Lower leg skin (tissue), 4 donors: ENCODE results near the gene IL1RN. TPM values are rescaled to one million over a fixed set of nuclear protein-coding genes. Genes with fewer than 3 reads are reported as not detected.

Experiments used
- DNase-seq, 2 donors: peaks; one replicate each; pipeline ENCODE4 v3.0.0-alpha.2; 2019; ENCODE audit warnings: low spot score in 2 of 2
- H3K4me3 ChIP-seq: fragments of 200-600 bp; sonication (generic); 2 replicates; pipeline ENCODE4 v1.5.1; 2017; ENCODE audit warnings: mild to moderate bottlenecking, low read depth; ENCODE audit not compliant: poor library complexity, severe bottlenecking
- CTCF ChIP-seq, 3 donors: fragments of 450-650 bp; IDR thresholded peaks; one replicate each; pipeline ENCODE4 v1.5.1; 2016; ENCODE audit warnings: antibody characterized with exemption in 3 of 3, mild to moderate bottlenecking in 3 of 3, moderate library complexity in 2 of 3
- POLR2A ChIP-seq, 2 donors: fragments of 450-650 bp; IDR thresholded peaks; one replicate each; pipeline ENCODE4 v1.6.1; 2016 to 2017; ENCODE audit warnings: antibody characterized with exemption in 2 of 2, mild to moderate bottlenecking in 1 of 2, moderate library complexity in 1 of 2
- WGBS, 2 donors: methylation state at CpG; one replicate each; pipeline ENCODE4 v1.1.5; 2018; 5-methylcytosine and 5-hydroxymethylcytosine counted together
- intact Hi-C: fragments of 100-400 bp; cut with DNase I; formaldehyde crosslinking; loops from one replicate; pipeline ENCODE4 v1.15.0; 2023; ENCODE audit warnings: low total_unique reads
- total RNA-seq, 4 donors: library from RNA; depleted of rRNA; stranded (reverse); fragments of >200 nt; gene quantifications; one replicate each; pipeline ENCODE4 v1.1.0, GENCODE V29; 2016

Gene IL1RN
- 100 to 1,000 TPM; 120 to 178 (median 132) TPM for total RNA-seq

GRCh38 chr2:113126845-113127645 lies at the start of gene IL1RN:
Gene IL1RN, plus strand, starts transcription at chr2:113127598. Its CDS starts 27 bp downstream, at chr2:113127625.
- no peak for TF ChIP-seq CTCF (IDR thresholded peaks at IDR 0.05)
- TF ChIP-seq POLR2A (IDR thresholded peaks at IDR 0.05) = no peak
- no peak within 1 kb of the TSS for H3K4me3 ChIP-seq
- intact Hi-C loops = no loop called here
- DNase-seq = no peak
- WGBS, 2 donors = 83 to 84% methylated on average over 16 of the region's 16 CpGs

- intact Hi-C loops = no loop called here
- WGBS, 2 donors = 30 to 45% methylated on average over 1 of the region's 1 CpG
- TF ChIP-seq CTCF (IDR thresholded peaks at IDR 0.05) = no peak
- peak in 1 of 2 donors; percentile 37 for DNase-seq
- H3K4me3 ChIP-seq = no peak overlapping the region
Observed at GRCh38 chr2:113077921-113078320, 49.5 kb upstream of the IL1RN start.

- no peak overlapping the region for H3K4me3 ChIP-seq
- TF ChIP-seq CTCF (IDR thresholded peaks at IDR 0.05) = no peak
- TF ChIP-seq POLR2A (IDR thresholded peaks at IDR 0.05) = no peak
- DNase-seq = no peak
- intact Hi-C loops = no loop called here
- 35 to 38% methylated on average over 6 of the region's 6 CpGs for WGBS, 2 donors
Observed at GRCh38 chr2:113078350-113078839, 49.0 kb upstream of the IL1RN start.

GRCh38 chr2:113079131-113079530 lies 48.3 kb upstream of the IL1RN start:
- intact Hi-C loops = no loop called here
- WGBS, 2 donors = 52 to 55% methylated on average over 4 of the region's 4 CpGs
- no peak overlapping the region for H3K4me3 ChIP-seq
- no peak for TF ChIP-seq POLR2A (IDR thresholded peaks at IDR 0.05)
- no peak for TF ChIP-seq CTCF (IDR thresholded peaks at IDR 0.05)
- no peak for DNase-seq

GRCh38 chr2:113080134-113080533 lies 47.3 kb upstream of the IL1RN start:
- intact Hi-C loops = loop anchor here (5.0 kb wide), 1 partner anchor 117 kb away; no protein-coding TSS in a partner anchor
- TF ChIP-seq CTCF (IDR thresholded peaks at IDR 0.05) (no peak), POLR2A (IDR thresholded peaks at IDR 0.05) (no peak)
- 29 to 30% methylated on average over 9 of the region's 9 CpGs for WGBS, 2 donors
- H3K4me3 ChIP-seq = no peak overlapping the region
- peak; percentile 36 to 90 for DNase-seq
